Mesenteric fat pad (tissue), 1 donor: ENCODE data around the gene SALL1. TPM values are rescaled to one million over a fixed set of nuclear protein-coding genes. Genes with fewer than 3 reads are reported as not detected.

Experiments
- DNase-seq: peaks from one replicate; pipeline ENCODE4 v3.0.0-alpha.2; 2020; ENCODE audit warnings: low spot score
- total RNA-seq: library from RNA; stranded (reverse); fragmentation: NEBNext Ultra II Directional; extraction: Animal tissue kit (Norgen Biotek cat#: 25700); gene quantifications from one replicate; pipeline ENCODE4 v1.2.1, GENCODE V29; 2021
- donor health status: DM: yes; HTN: yes; CAD: no.

SALL1 gene
- total RNA-seq, 1 donor from 2014 or later: 0.45 TPM

GRCh38 chr16:51141541-51141940 lies 9.5 kb downstream of the SALL1 start:
- no peak for DNase-seq

- no peak for DNase-seq
Observed at GRCh38 chr16:51141106-51141505, 10.0 kb downstream of the SALL1 start.

GRCh38 chr16:51140112-51140511 lies 11.0 kb downstream of the SALL1 start:
- DNase-seq: no peak

GRCh38 chr16:51139568-51139967 lies 11.5 kb downstream of the SALL1 start:
- no peak for DNase-seq

GRCh38 chr16:51138178-51138577 lies 12.9 kb downstream of the SALL1 start:
- no peak for DNase-seq

- DNase-seq: no peak
Observed at GRCh38 chr16:51137097-51137496, 14.0 kb downstream of the SALL1 start.

- no peak for DNase-seq
Observed at GRCh38 chr16:51134876-51135275, 16.2 kb downstream of the SALL1 start.

- no peak for DNase-seq
Observed at GRCh38 chr16:51134269-51134812, 16.7 kb downstream of the SALL1 start.

GRCh38 chr16:51133688-51134087 lies 17.4 kb downstream of the SALL1 start:
- DNase-seq: no peak

GRCh38 chr16:51133183-51133582 lies 17.9 kb downstream of the SALL1 start:
- no peak for DNase-seq

- DNase-seq: no peak
Observed at GRCh38 chr16:51132490-51133115, 18.5 kb downstream of the SALL1 start.

GRCh38 chr16:51131619-51132018 lies 19.5 kb downstream of the SALL1 start:
- DNase-seq: no peak

GRCh38 chr16:51129105-51129504 lies 22.0 kb downstream of the SALL1 start:
- no peak for DNase-seq

GRCh38 chr16:51125992-51126391 lies 25.1 kb downstream of the SALL1 start:
- no peak for DNase-seq

- DNase-seq: no peak
Observed at GRCh38 chr16:51124896-51125295, 26.2 kb downstream of the SALL1 start.

GRCh38 chr16:51121850-51122249 lies 29.2 kb downstream of the SALL1 start:
- DNase-seq: no peak

GRCh38 chr16:51120730-51121347 lies 30.2 kb downstream of the SALL1 start:
- DNase-seq: no peak

- DNase-seq: no peak
Observed at GRCh38 chr16:51119973-51120729, 30.9 kb downstream of the SALL1 start.

- DNase-seq: no peak
Observed at GRCh38 chr16:51119556-51119955, 31.5 kb downstream of the SALL1 start.

GRCh38 chr16:51116353-51116752 lies 34.7 kb downstream of the SALL1 start:
- no peak for DNase-seq

GRCh38 chr16:51114382-51114781 lies 36.7 kb downstream of the SALL1 start:
- no peak for DNase-seq
